K562 (cell line): ENCODE data around the gene IGF1R.

ENCODE experiments used
- ESRRB ChIP-seq: fragments of 250-450 bp; sonication (Bioruptor Pico); IDR thresholded peaks from 2 replicates; pipeline ENCODE4 v1.5.0; 2020; ENCODE audit warnings: mild to moderate bottlenecking, moderate library complexity, borderline replicate concordance
- HINFP ChIP-seq: fragments of 450-650 bp; conservative IDR thresholded peaks from 2 replicates; pipeline ENCODE4 v1.6.1; 2016; ENCODE audit warnings: missing genetic modification characterization, low read depth, mild to moderate bottlenecking, control low read depth, missing compliant biosample characterization
- LARP7 ChIP-seq: fragments of 450-650 bp; IDR thresholded peaks from 2 replicates; pipeline ENCODE4 v1.6.1; 2016
- RFX5 ChIP-seq: IDR thresholded peaks from 2 replicates; pipeline ENCODE4 v1.6.1; 2011; ENCODE audit warnings: low read depth, mild to moderate bottlenecking, improper control_type of control experiment, low read length
- TCF3 ChIP-seq: sonication (generic); formaldehyde crosslinking; IDR thresholded peaks from 2 replicates; pipeline ENCODE4 v1.4.0; 2020; ENCODE audit warnings: mild to moderate bottlenecking, missing genetic modification reagents
- ZNF24 ChIP-seq: fragments of 450-650 bp; IDR thresholded peaks from 2 replicates; pipeline ENCODE4 v1.6.1; 2016

- TF ChIP-seq ESRRB (CRISPR knock-in tag): no peak
- TF ChIP-seq RFX5: no peak
- TF ChIP-seq ZNF24: no peak
- no peak for TF ChIP-seq HINFP
- TF ChIP-seq LARP7: no peak
- no peak for TF ChIP-seq TCF3 (CRISPR knock-in tag)
Measured at GRCh38 chr15:98745650-98746374, 97.5 kb downstream of the IGF1R start.
